Iris pigment epithelial cell (primary cell): ENCODE measurements around the gene PIGS.
A peak's percentile ranks its signal among the peaks of the same experiment; 100 is the strongest.
"Not testable (repeated sequence)": the region's sequence is repeated elsewhere in the genome, so short reads cannot be mapped to it uniquely, and the experiment has no call there.

Experiments used
- DNase-seq: peaks from one replicate; pipeline ENCODE4 v3.0.0-alpha.2; 2011; ENCODE audit warnings: low read depth

Gene PIGS

GRCh38 chr17:28578246-28579195 lies 7.2 kb upstream of the PIGS start:
- no peak for DNase-seq

- DNase-seq, result no peak
Observed at GRCh38 chr17:28577466-28577824, 6.1 kb upstream of the PIGS start.

- peak; percentile 93 for DNase-seq
Observed at GRCh38 chr17:28576758-28577465, 5.6 kb upstream of the PIGS start, which contains the start of gene ALDOC. TSS of gene ALDOC (minus strand) at chr17:28576895. CDS start at chr17:28575532, 1,363 bp downstream.

GRCh38 chr17:28576016-28576415 lies 4.7 kb upstream of the PIGS start:
- not testable (repeated sequence) for DNase-seq

- DNase-seq, result no peak
Observed at GRCh38 chr17:28575126-28575795, 3.9 kb upstream of the PIGS start.

GRCh38 chr17:28574526-28574925 lies 3.2 kb upstream of the PIGS start:
- no peak for DNase-seq

- no peak for DNase-seq
Observed at GRCh38 chr17:28573966-28574480, 2.7 kb upstream of the PIGS start.

GRCh38 chr17:28573521-28573920 lies 2.2 kb upstream of the PIGS start:
- DNase-seq, result no peak

- no peak for DNase-seq
Observed at GRCh38 chr17:28573040-28573380, 1.7 kb upstream of the PIGS start.

- no peak for DNase-seq
Observed at GRCh38 chr17:28572259-28573039, 1.1 kb upstream of the PIGS start.

- no peak for DNase-seq
Observed at GRCh38 chr17:28570716-28571360, 486 bp downstream of the PIGS start.

GRCh38 chr17:28569446-28569845 lies 1.9 kb downstream of the PIGS start:
- DNase-seq, result no peak

GRCh38 chr17:28567604-28568003 lies 3.7 kb downstream of the PIGS start:
- no peak for DNase-seq

GRCh38 chr17:28563475-28563874 lies 7.8 kb downstream of the PIGS start:
- peak; percentile 72 for DNase-seq

- DNase-seq, result no peak
Observed at GRCh38 chr17:28555022-28555421, 16.3 kb downstream of the PIGS start.

- DNase-seq, result no peak
Observed at GRCh38 chr17:28554565-28554964, 16.8 kb downstream of the PIGS start.

GRCh38 chr17:28553000-28553505 lies 18.3 kb downstream of the PIGS start:
- DNase-seq, result no peak

GRCh38 chr17:28552176-28552999 lies 18.9 kb downstream of the PIGS start, which contains the start of gene UNC119:
TSS of gene UNC119 (minus strand) at chr17:28552624. CDS start at chr17:28552557, 67 bp downstream.
- DNase-seq, result peak; percentile 69

- no peak for DNase-seq
Observed at GRCh38 chr17:28551421-28552175, 19.7 kb downstream of the PIGS start.
